Lower leg skin (tissue), 4 donors: ENCODE measurements around the gene ARHGEF39. TPM values are rescaled to one million over a fixed set of nuclear protein-coding genes. Genes with fewer than 3 reads are reported as not detected.
"Not testable (repeated sequence)": the region's sequence is repeated elsewhere in the genome, so short reads cannot be mapped to it uniquely, and the experiment has no call there.

Experiments
- DNase-seq, 2 donors: peaks; one replicate each; pipeline ENCODE4 v3.0.0-alpha.2; 2019; ENCODE audit warnings: low spot score in 2 of 2
- H3K4me3 ChIP-seq: fragments of 200-600 bp; sonication (generic); 2 replicates; pipeline ENCODE4 v1.5.1; 2017; ENCODE audit warnings: mild to moderate bottlenecking, low read depth; ENCODE audit not compliant: poor library complexity, severe bottlenecking
- CTCF ChIP-seq, 3 donors: fragments of 450-650 bp; IDR thresholded peaks; one replicate each; pipeline ENCODE4 v1.5.1; 2016; ENCODE audit warnings: antibody characterized with exemption in 3 of 3, mild to moderate bottlenecking in 3 of 3, moderate library complexity in 2 of 3
- POLR2A ChIP-seq, 2 donors: fragments of 450-650 bp; IDR thresholded peaks; one replicate each; pipeline ENCODE4 v1.6.1; 2016 to 2017; ENCODE audit warnings: antibody characterized with exemption in 2 of 2, mild to moderate bottlenecking in 1 of 2, moderate library complexity in 1 of 2
- WGBS, 2 donors: methylation state at CpG; one replicate each; pipeline ENCODE4 v1.1.5; 2018; 5-methylcytosine and 5-hydroxymethylcytosine counted together
- intact Hi-C: fragments of 100-400 bp; cut with DNase I; formaldehyde crosslinking; loops from one replicate; pipeline ENCODE4 v1.15.0; 2023; ENCODE audit warnings: low total_unique reads
- total RNA-seq, 4 donors: library from RNA; depleted of rRNA; stranded (reverse); fragments of >200 nt; gene quantifications; one replicate each; pipeline ENCODE4 v1.1.0, GENCODE V29; 2016

Gene ARHGEF39
- total RNA-seq, 4 donors from 2014 or later, result 0.32 to 7.6 (median 0.86) TPM

- no peak overlapping the region for H3K4me3 ChIP-seq
- TF ChIP-seq POLR2A (IDR thresholded peaks at IDR 0.05), result no peak
- TF ChIP-seq CTCF (IDR thresholded peaks at IDR 0.05), result no peak
- WGBS, 2 donors, result 82 to 86% methylated on average over 1 of the region's 1 CpG
- intact Hi-C loops, result no loop called here
- DNase-seq, result no peak
These were observed 25.4 kb downstream of the ARHGEF39 start for GRCh38 chr9:35639631-35640030.

- 45 to 66% methylated on average over 1 of the region's 1 CpG for WGBS, 2 donors
- DNase-seq, intact Hi-C loops, H3K4me3 ChIP-seq: not testable (repeated sequence)
These were observed 25.8 kb downstream of the ARHGEF39 start for GRCh38 chr9:35639225-35639624.

- DNase-seq, result peak in 1 of 2 donors; percentile 39
- 75 to 81% methylated on average over 7 to 8 of the region's 8 CpGs for WGBS, 2 donors
- intact Hi-C loops, H3K4me3 ChIP-seq: not testable (repeated sequence)
These were observed 26.2 kb downstream of the ARHGEF39 start for GRCh38 chr9:35638751-35639150.

GRCh38 chr9:35637427-35637955 lies 27.5 kb downstream of the ARHGEF39 start:
- intact Hi-C loops, H3K4me3 ChIP-seq: not testable (repeated sequence)
- 91 to 97% methylated on average over 9 of the region's 9 CpGs for WGBS, 2 donors
- DNase-seq, result peak in 1 of 2 donors; percentile 70

- 80 to 97% methylated on average over 6 of the region's 6 CpGs for WGBS, 2 donors
- intact Hi-C loops, DNase-seq, H3K4me3 ChIP-seq: not testable (repeated sequence)
These were observed 28.1 kb downstream of the ARHGEF39 start for GRCh38 chr9:35636877-35637246.

GRCh38 chr9:35636135-35636876 lies 28.7 kb downstream of the ARHGEF39 start:
- 68 to 82% methylated on average over 9 of the region's 9 CpGs for WGBS, 2 donors
- intact Hi-C loops, result no loop called here

GRCh38 chr9:35635730-35636129 lies 29.3 kb downstream of the ARHGEF39 start:
- TF ChIP-seq POLR2A (IDR thresholded peaks at IDR 0.05) (no peak), CTCF (IDR thresholded peaks at IDR 0.05) (no peak)
- no peak for DNase-seq
- intact Hi-C loops, result no loop called here
- H3K4me3 ChIP-seq, result no peak overlapping the region

More at GRCh38 chr9:35636135-35636876, 28.7 kb downstream of the ARHGEF39 start:
- peak in 1 of 2 donors; percentile 71 for DNase-seq
- H3K4me3 ChIP-seq, result no peak overlapping the region
- no peak for TF ChIP-seq CTCF (IDR thresholded peaks at IDR 0.05)
- TF ChIP-seq POLR2A (IDR thresholded peaks at IDR 0.05), result no peak

GRCh38 chr9:35629597-35629996 lies 35.4 kb downstream of the ARHGEF39 start:
- intact Hi-C loops, result no loop called here
- WGBS, 2 donors, result 90 to 91% methylated on average over 5 of the region's 5 CpGs
- peak in 1 of 2 donors; percentile 34 for DNase-seq
- TF ChIP-seq CTCF (IDR thresholded peaks at IDR 0.05) (no peak), POLR2A (IDR thresholded peaks at IDR 0.05) (no peak)
- H3K4me3 ChIP-seq, result no peak overlapping the region
